Liver (tissue), 9 donors: ENCODE data around the gene TMEM154. TPM values are rescaled to one million over a fixed set of nuclear protein-coding genes. Genes with fewer than 3 reads are reported as not detected.

Experiments used
- DNase-seq: peaks from one replicate; pipeline ENCODE4 v3.0.0-alpha.2; 2017; ENCODE audit warnings: low spot score
- H3K27ac ChIP-seq, 2 donors: one replicate each; pipeline ENCODE4 v1.7.0; 2013; ENCODE audit warnings: inconsistent platforms in 2 of 2, low read length in 2 of 2, control low read depth in 1 of 2, low read depth in 1 of 2, mild to moderate bottlenecking in 1 of 2
- H3K27me3 ChIP-seq, 4 donors: one replicate each; pipeline versions ENCODE4 v1.6.1 to v1.7.0; 2013; ENCODE audit warnings: low read length in 3 of 4, inconsistent platforms in 1 of 4, mild to moderate bottlenecking in 1 of 4, moderate library complexity in 1 of 4; ENCODE audit not compliant: control insufficient read depth in 4 of 4, insufficient read depth in 4 of 4
- H3K36me3 ChIP-seq, 4 donors: one replicate each; pipeline versions ENCODE4 v1.6.1 to v1.7.0; 2013; ENCODE audit warnings: low read length in 3 of 4, mild to moderate bottlenecking in 3 of 4, low read depth in 1 of 4, moderate library complexity in 1 of 4; ENCODE audit not compliant: control insufficient read depth in 4 of 4, insufficient read depth in 3 of 4
- H3K4me1 ChIP-seq, 4 donors: one replicate each; pipeline versions ENCODE4 v1.6.1 to v1.7.0; 2013; ENCODE audit warnings: low read length in 3 of 4, mild to moderate bottlenecking in 3 of 4, moderate library complexity in 1 of 4; ENCODE audit not compliant: control insufficient read depth in 4 of 4, insufficient read depth in 4 of 4
- H3K4me3 ChIP-seq, 3 donors: one replicate each; pipeline versions ENCODE4 v1.6.1 to v1.7.0; 2013; ENCODE audit warnings: low read length in 3 of 3, control low read depth in 1 of 3, low read depth in 1 of 3, mild to moderate bottlenecking in 1 of 3
- H3K9ac ChIP-seq, 2 donors: one replicate each; pipeline ENCODE4 v1.7.0; 2013; ENCODE audit warnings: low read length in 2 of 2, mild to moderate bottlenecking in 2 of 2, moderate library complexity in 2 of 2, control low read depth in 1 of 2, low read depth in 1 of 2
- H3K9me3 ChIP-seq, 4 donors: one replicate each; pipeline versions ENCODE4 v1.6.1 to v1.7.0; 2013; ENCODE audit warnings: low read length in 3 of 4; ENCODE audit not compliant: control insufficient read depth in 4 of 4
- EGR1 ChIP-seq, 2 donors: IDR thresholded peaks; 2 replicates each; pipeline ENCODE4 v1.6.1; 2016 to 2018; ENCODE audit warnings: antibody characterized with exemption in 2 of 2, low read depth in 2 of 2
- FOXA1 ChIP-seq: IDR thresholded peaks from 2 replicates; pipeline ENCODE4 v1.6.1; 2016; ENCODE audit warnings: antibody characterized with exemption
- HNF4A ChIP-seq, 2 donors: conservative IDR thresholded peaks; 2 replicates each; pipeline ENCODE4 v1.6.1; 2016; ENCODE audit warnings: antibody characterized with exemption in 2 of 2, mild to moderate bottlenecking in 2 of 2
- HNF4G ChIP-seq: IDR thresholded peaks from 2 replicates; pipeline ENCODE4 v1.6.1; 2016; ENCODE audit warnings: antibody characterized with exemption
- JUND ChIP-seq, 2 donors: IDR thresholded peaks; 2 replicates each; pipeline ENCODE4 v1.6.1; 2016; ENCODE audit warnings: antibody characterized with exemption in 2 of 2
- NR2F2 ChIP-seq: IDR thresholded peaks from 2 replicates; pipeline ENCODE4 v1.6.1; 2016; ENCODE audit warnings: antibody characterized with exemption
- RAD21 ChIP-seq, 2 donors: IDR thresholded peaks; 2 replicates each; pipeline ENCODE4 v1.6.1; 2016; ENCODE audit warnings: antibody characterized with exemption in 2 of 2, mild to moderate bottlenecking in 2 of 2
- SP1 ChIP-seq: IDR thresholded peaks from 2 replicates; pipeline ENCODE4 v1.6.1; 2018; ENCODE audit warnings: antibody characterized with exemption, mild to moderate bottlenecking
- TAF1 ChIP-seq: conservative IDR thresholded peaks from 2 replicates; pipeline ENCODE4 v1.6.1; 2016; ENCODE audit warnings: antibody characterized with exemption, mild to moderate bottlenecking
- YY1 ChIP-seq: IDR thresholded peaks from 2 replicates; pipeline ENCODE4 v1.6.1; 2016; ENCODE audit warnings: antibody characterized with exemption, mild to moderate bottlenecking
- WGBS: extraction: QIAGEN DNeasy Blood & Tissue Kit; methylation state at CpG from one replicate; pipeline ENCODE4 v1.1.7; 2013; 5-methylcytosine and 5-hydroxymethylcytosine counted together
- polyA plus RNA-seq, 2 donors: library from polyadenylated mRNA; stranded (reverse) in 1 of 2; unstranded in 1 of 2; fragments of 200-250 nt in 1 of 2; fragments of >200 nt in 1 of 2; fragmentation: Nextera tagmentation in 1 of 2; extraction: Ambion mirVana in 1 of 2; gene quantifications; one replicate each; pipeline versions ENCODE4 v1.2.1 to v1.2.3, GENCODE V29; 2013 to 2015
- total RNA-seq, 2 donors: library from RNA; depleted of rRNA; stranded (reverse); fragments of >200 nt; gene quantifications; one replicate each; pipeline ENCODE4 v1.2.3, GENCODE V29; 2014
- TF ChIP-seq, protein P1 (sequence below): IDR thresholded peaks from 2 replicates; pipeline ENCODE4 v1.6.1; 2016; ENCODE audit warnings: antibody characterized with exemption
- TF ChIP-seq, protein P2 (sequence below): IDR thresholded peaks from 2 replicates; pipeline ENCODE4 v1.6.1; 2016; ENCODE audit warnings: antibody characterized with exemption
- TF ChIP-seq, protein P3 (sequence below): IDR thresholded peaks from 2 replicates; pipeline ENCODE4 v1.6.1; 2016; ENCODE audit warnings: antibody characterized with exemption
- donor health status: healthy.
- donor health status: healthy.
- donor health status: healthy.
- donor health status: healthy.
- donor health status: healthy.

Gene TMEM154
- total and polyA plus RNA-seq, 4 donors: 0.32 to 4.4 (median 2.3) TPM

DNA sequence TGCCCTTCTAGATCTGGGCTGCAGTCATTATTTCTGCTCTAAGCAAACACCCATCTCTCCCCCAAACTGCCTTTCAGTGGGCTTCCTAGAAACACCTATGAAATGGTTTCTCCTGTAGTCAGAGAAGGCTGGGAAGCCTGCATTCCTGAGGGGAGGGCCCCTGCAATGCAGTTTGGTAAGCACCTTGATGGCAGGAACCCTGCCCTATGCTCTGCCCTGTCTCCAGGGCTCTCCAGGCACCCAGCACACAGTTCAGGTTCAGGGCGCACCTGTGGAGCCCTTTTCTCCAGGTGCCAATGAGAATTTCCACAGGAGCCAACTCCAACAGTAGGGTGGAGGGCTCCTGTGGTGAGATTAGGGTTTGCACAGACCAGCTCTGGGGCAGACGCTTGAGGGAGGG lies 74.8 kb downstream of the TMEM154 start:
- H3K9ac ChIP-seq: no peak overlapping the region
- H3K27me3 ChIP-seq: no peaks in the 10 kb centered on the region
- no peak overlapping the region for H3K4me3 ChIP-seq
- TF ChIP-seq SP1 (no peak), JUND (IDR thresholded peaks at IDR 0.05) (no peak), FOXA1 (no peak), RAD21 (IDR thresholded peaks at IDR 0.05) (no peak), TAF1 (no peak), NR2F2 (no peak)
- TF ChIP-seq, protein P1, sequence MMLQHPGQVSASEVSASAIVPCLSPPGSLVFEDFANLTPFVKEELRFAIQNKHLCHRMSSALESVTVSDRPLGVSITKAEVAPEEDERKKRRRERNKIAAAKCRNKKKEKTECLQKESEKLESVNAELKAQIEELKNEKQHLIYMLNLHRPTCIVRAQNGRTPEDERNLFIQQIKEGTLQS: no peak
- no peaks in the 10 kb centered on the region for H3K4me1 ChIP-seq
- H3K9me3 ChIP-seq: no peaks in the 10 kb centered on the region
- no peak for DNase-seq
- no peak overlapping the region for H3K27ac ChIP-seq
- 92% methylated on average over 2 of the region's 2 CpGs for WGBS
- no peaks in the 10 kb centered on the region for H3K36me3 ChIP-seq

DNA sequence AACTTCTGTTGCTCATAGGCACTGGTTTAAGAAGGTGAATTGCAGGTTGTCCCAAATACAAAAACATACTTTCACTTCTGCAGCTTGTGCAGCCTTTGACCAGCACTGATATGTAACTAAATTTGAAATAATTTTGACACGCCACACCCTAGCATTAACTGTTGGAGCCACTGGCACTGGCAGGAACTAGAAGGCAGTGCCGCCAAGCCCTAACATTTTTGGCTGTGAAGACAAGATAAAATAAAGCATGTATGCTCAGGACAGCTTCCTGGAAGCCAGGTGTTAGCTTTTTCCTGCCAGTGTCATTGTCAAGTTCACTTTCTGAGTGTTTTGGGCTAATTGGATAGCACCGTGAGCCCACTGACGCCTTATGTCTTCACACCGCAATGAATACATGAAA lies 78.6 kb downstream of the TMEM154 start:
- no peaks in the 10 kb centered on the region for H3K9me3 ChIP-seq

DNA sequence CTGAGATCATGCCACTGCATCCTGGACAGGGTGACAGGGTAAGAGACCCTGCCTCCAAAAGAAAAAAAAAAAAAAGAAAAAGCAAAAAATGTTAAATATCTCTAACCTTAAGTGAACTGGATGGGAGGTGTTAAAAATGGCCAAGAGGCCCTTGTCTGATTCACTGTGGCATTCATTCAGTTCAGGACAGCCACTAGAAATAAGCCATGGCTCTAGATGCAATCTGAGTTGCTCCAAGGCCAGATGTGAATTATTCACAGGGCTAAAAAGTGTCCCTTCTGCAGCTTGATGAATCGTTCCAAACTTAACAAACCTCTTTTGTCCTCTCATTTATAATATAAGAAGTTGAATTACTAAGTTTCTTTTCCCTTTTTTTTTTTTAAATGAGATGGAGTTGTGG lies 80.2 kb downstream of the TMEM154 start:
- TF ChIP-seq, protein P2, sequence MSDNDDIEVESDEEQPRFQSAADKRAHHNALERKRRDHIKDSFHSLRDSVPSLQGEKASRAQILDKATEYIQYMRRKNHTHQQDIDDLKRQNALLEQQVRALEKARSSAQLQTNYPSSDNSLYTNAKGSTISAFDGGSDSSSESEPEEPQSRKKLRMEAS: no peak
- no peak for TF ChIP-seq SP1
- TF ChIP-seq NR2F2: no peak
- TF ChIP-seq FOXA1: no peak
- WGBS: 75% methylated on average over 1 of the region's 1 CpG

More for the DNA sequence above, 78.6 kb downstream of the TMEM154 start:
- TF ChIP-seq TAF1 (no peak), HNF4A (conservative IDR thresholded peaks at IDR 0.05) (no peak), YY1 (no peak), EGR1 (IDR thresholded peaks at IDR 0.05; ENCODE audit: low read depth in 2 of 2) (no peak), HNF4G (no peak)
- TF ChIP-seq, protein P3, sequence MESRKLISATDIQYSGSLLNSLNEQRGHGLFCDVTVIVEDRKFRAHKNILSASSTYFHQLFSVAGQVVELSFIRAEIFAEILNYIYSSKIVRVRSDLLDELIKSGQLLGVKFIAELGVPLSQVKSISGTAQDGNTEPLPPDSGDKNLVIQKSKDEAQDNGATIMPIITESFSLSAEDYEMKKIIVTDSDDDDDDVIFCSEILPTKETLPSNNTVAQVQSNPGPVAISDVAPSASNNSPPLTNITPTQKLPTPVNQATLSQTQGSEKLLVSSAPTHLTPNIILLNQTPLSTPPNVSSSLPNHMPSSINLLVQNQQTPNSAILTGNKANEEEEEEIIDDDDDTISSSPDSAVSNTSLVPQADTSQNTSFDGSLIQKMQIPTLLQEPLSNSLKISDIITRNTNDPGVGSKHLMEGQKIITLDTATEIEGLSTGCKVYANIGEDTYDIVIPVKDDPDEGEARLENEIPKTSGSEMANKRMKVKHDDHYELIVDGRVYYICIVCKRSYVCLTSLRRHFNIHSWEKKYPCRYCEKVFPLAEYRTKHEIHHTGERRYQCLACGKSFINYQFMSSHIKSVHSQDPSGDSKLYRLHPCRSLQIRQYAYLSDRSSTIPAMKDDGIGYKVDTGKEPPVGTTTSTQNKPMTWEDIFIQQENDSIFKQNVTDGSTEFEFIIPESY: no peak
- TF ChIP-seq, protein P2: no peak
- WGBS: 90% methylated on average over 5 of the region's 5 CpGs
- Histone ChIP-seq H3K4me1 (peaks cover 0 to 8% (median 2%) of the 10 kb centered on the region in 4 donors), H3K27me3 (no peaks in the 10 kb centered on the region), H3K27ac (no peak overlapping the region), H3K36me3 (no peaks in the 10 kb centered on the region), H3K9ac (no peak overlapping the region), H3K4me3 (no peak overlapping the region)
- no peak for DNase-seq

More for the DNA sequence above, 80.2 kb downstream of the TMEM154 start:
- Histone ChIP-seq H3K27me3 (no peaks in the 10 kb centered on the region), H3K9ac (no peak overlapping the region), H3K4me3 (no peak overlapping the region), H3K4me1 (peaks cover 0 to 8% (median 2%) of the 10 kb centered on the region in 4 donors), H3K9me3 (no peaks in the 10 kb centered on the region), H3K36me3 (no peaks in the 10 kb centered on the region), H3K27ac (no peak overlapping the region)
- no peak for DNase-seq
